Measurements from ENCODE around the gene ARHGAP30. TPM values are rescaled to one million over a fixed set of nuclear protein-coding genes. Genes with fewer than 3 reads are reported as not detected.

Gene ARHGAP30
- total and polyA plus RNA-seq, 2 of the 8 experiments (the other 6 are each of a cell fraction or from before 2014, with no cell fraction given), result 0.27 to 0.39 TPM

DNA sequence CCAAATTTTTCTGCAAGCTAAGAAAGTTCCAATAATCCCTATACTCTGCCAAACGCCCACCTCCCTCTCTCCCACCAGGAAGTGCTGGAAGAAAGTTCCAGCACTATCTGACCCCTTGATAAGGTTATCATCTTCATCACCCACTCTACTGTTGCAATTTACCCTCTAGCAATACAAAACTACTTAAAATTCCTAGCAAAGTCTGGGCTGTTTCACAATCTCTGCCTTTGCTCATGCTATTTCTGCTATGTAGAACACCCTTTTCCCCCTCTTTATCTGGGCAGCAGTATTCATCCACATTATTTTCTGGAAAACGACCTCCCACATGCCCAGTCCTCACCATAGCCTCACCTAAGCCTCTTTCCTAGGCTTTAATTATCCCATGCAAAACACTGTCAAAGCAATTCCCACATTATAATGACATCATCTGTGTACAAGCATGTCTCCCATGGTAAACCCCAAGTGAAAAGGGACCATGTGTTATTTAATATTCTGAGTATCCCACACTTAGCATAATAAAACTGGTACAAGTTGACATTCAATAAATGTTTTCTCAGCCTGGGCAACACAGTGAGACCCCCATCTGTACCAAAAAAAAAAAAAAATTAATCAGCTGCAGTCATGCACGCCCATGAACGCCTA is 60.7 kb downstream of the ARHGAP30 start:
- Histone ChIP-seq H3K36me3 (ENCODE audit: control insufficient read depth in 2 of 4, insufficient read depth in 4 of 4, low read length in 3 of 4) (peaks cover 0 to 11% (median 2%) of the 10 kb centered on the region in 4 experiments; a peak in 3 of 8 replicates), H3K4me1 (replicated peaks in 1 of 4; ENCODE audit: control insufficient read depth in 3 of 4, insufficient read depth in 4 of 4, low read length in 3 of 4) (peaks cover 7 to 11% (median 9%) of the 10 kb centered on the region in 4 experiments), H3K23me2 (ENCODE audit: low read depth, low read length) (no peaks in the 10 kb centered on the region), H3K14ac (ENCODE audit: insufficient read length) (no peak overlapping the region), H3K18ac (ENCODE audit: extremely low read depth, low read length) (no peak overlapping the region), H2AFZ (ENCODE audit: low read length) (no peak overlapping the region), H2BK12ac (ENCODE audit: low read depth, low read length) (no peak overlapping the region), H3K27ac (ENCODE audit: low read depth, low read length) (no peak overlapping the region), H3K79me1 (ENCODE audit: low read depth, low read length) (peaks cover 13% of the 10 kb centered on the region), H3K4me3 (ENCODE audit: extremely low read depth in 1 of 4, insufficient read depth in 2 of 4, low read depth in 3 of 4, low read length in 4 of 4) (no peak overlapping the region), H3K23ac (ENCODE audit: insufficient read length) (no peak overlapping the region), H3K4ac (replicated peaks; ENCODE audit: insufficient read length, low read depth, low read length) (no peak overlapping the region), H4K8ac (ENCODE audit: extremely low read depth, insufficient read depth, low read length) (no peak overlapping the region), H2BK120ac (replicated peaks; ENCODE audit: low read depth, low read length) (no peak overlapping the region), H2AK5ac (ENCODE audit: low read depth, low read length) (no peak overlapping the region), H3K9me3 (ENCODE audit: insufficient read depth in 2 of 2, low read depth in 1 of 2, low read length in 1 of 2) (no peaks in the 10 kb centered on the region), H3K27me3 (replicated peaks in 1 of 4; ENCODE audit: control insufficient read depth in 3 of 4, extremely low read depth in 1 of 4, insufficient read depth in 3 of 4, low read length in 3 of 4) (no peaks in the 10 kb centered on the region), H2BK20ac (ENCODE audit: low read length) (no peak overlapping the region), H4K91ac (replicated peaks; ENCODE audit: insufficient read length, low read length) (no peak overlapping the region), H4K5ac (ENCODE audit: insufficient read length, low read depth, low read length) (no peak overlapping the region), H2BK15ac (ENCODE audit: low read length) (no peak overlapping the region), H3K56ac (replicated peaks; ENCODE audit: insufficient read length, low read depth, low read length) (no peak overlapping the region), H3K4me2 (ENCODE audit: insufficient read depth in 1 of 2, low read depth in 2 of 2, low read length in 2 of 2) (no peak overlapping the region), H3K79me2 (ENCODE audit: control insufficient read depth in 1 of 2, insufficient read depth in 2 of 2, low read length in 2 of 2) (peaks cover 43 to 96% of the 10 kb centered on the region in 2 experiments), H4K20me1 (replicated peaks in 1 of 2; ENCODE audit: control insufficient read depth in 1 of 2, insufficient read depth in 2 of 2, low read length in 2 of 2) (peaks cover 7 to 26% of the 10 kb centered on the region in 2 experiments), H2BK5ac (ENCODE audit: low read depth, low read length) (no peak overlapping the region), H3K9ac (replicated peaks in 1 of 4; ENCODE audit: extremely low read depth in 1 of 4, low read depth in 3 of 4, low read length in 3 of 4) (no peak overlapping the region)
- FAIRE-seq, result no peak
- TF ChIP-seq PHF8 (conservative IDR thresholded peaks at IDR 0.05; ENCODE audit: low read depth, low read length) (no peak), CTBP2 (IDR thresholded peaks at IDR 0.05; ENCODE audit: borderline replicate concordance, insufficient read depth, insufficient read length, low read length) (no peak), SP4 (IDR thresholded peaks at IDR 0.05; ENCODE audit: low read length) (no peak), TEAD4 (IDR thresholded peaks at IDR 0.05; ENCODE audit: low read depth, low read length) (no peak), FOSL1 (IDR thresholded peaks at IDR 0.05; ENCODE audit: insufficient read depth, low read depth, low read length) (no peak), RXRA (IDR thresholded peaks at IDR 0.05; ENCODE audit: insufficient read depth, low read depth, low read length) (no peak), SAP30 (IDR thresholded peaks at IDR 0.05; ENCODE audit: insufficient read depth, insufficient replicate concordance, low read length) (no peak), YY1 (IDR thresholded peaks at IDR 0.05; ENCODE audit: low read depth, low read length) (no peak)
- 90% methylated on average over 4 of the region's 4 CpGs; no CpG with 5 or more reads in 1 of the 2 experiments for WGBS, 2 experiments (ENCODE audit: extremely low coverage in 1 of 2, insufficient coverage in 1 of 2, insufficient read length in 1 of 2, insufficient replicate concordance in 2 of 2, low coverage in 1 of 2, low lambda C conversion rate in 2 of 2, missing lambda C conversion rate in 1 of 2)
- no peak for DNase-seq (ENCODE audit: low read depth in 1 of 2, low spot score in 2 of 2)
- ChIA-PET CTCF (ENCODE audit: partially characterized antibody) (interaction anchor here (9.8 kb wide), 1 partner anchor 11 kb away, joined by 58 read pairs; no protein-coding TSS in a partner anchor), POLR2A (ENCODE audit: partially characterized antibody) (interaction anchor here (1.1 to 4.9 kb wide), 2 partner anchors 11 to 12 kb away, joined by 3 to 22 read pairs; partner anchors contain the start of gene F11R)

Measured in H1 (cell line).